NCI-H460 (cell line): ENCODE measurements around the gene ROMO1. TPM values are rescaled to one million over a fixed set of nuclear protein-coding genes. Genes with fewer than 3 reads are reported as not detected.
"Not testable (repeated sequence)": the region's sequence is repeated elsewhere in the genome, so short reads cannot be mapped to it uniquely, and the experiment has no call there.

ENCODE experiments used
- DNase-seq: peaks from one replicate; pipeline ENCODE4 v3.0.0-alpha.2; 2016; ENCODE audit warnings: low read depth; ENCODE audit errors: extremely low read depth
- total RNA-seq: library from RNA; depleted of rRNA; stranded (reverse); fragments of >200 nt; shearing (Covaris generic); gene quantifications from 2 replicates; pipeline ENCODE4 v1.2.3, GENCODE V29; 2014; rRNA removed

The ROMO1 gene
- total RNA-seq, 1 experiment from 2014 or later, result 251 TPM

DNA sequence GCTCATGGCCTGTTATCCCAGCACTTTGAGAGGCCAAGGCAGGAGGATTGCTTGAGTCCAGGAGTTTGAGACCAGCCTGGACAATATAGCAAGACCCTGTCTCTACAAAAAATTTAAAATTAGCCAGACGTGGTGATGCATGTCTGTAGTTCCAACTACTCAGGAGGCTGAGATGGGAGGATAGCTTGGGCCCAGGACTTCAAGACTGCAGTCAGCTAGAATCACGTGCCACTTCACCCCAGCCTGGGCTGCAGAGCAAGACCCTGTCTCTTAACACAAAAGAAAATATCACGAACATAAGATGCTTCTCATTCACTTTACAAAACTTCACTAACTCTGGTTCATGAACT lies 45.3 kb downstream of the ROMO1 start:
- not testable (repeated sequence) for DNase-seq

Other genes with a start within 250 kb of the ROMO1 start
- 20.0 and 21.8 TPM in 2 replicates for gene CEP250, start 243.8 kb upstream of the ROMO1 start, total RNA-seq
- gene C20orf173, start 169.8 kb upstream of the ROMO1 start, total RNA-seq, result not detected in 2 replicates
- 161 and 177 TPM in 2 replicates for gene ERGIC3, start 157.3 kb upstream of the ROMO1 start, total RNA-seq
- gene SPAG4, start 83.6 kb upstream of the ROMO1 start, total RNA-seq, result 21.2 and 30.7 TPM in 2 replicates
- 92.2 and 109 TPM in 2 replicates for gene CPNE1, start 34.5 kb upstream of the ROMO1 start, total RNA-seq
- gene RBM12, start 34.5 kb upstream of the ROMO1 start, total RNA-seq, result 57.2 and 64.0 TPM in 2 replicates
- 92.8 and 101 TPM in 2 replicates for gene NFS1, start 53 bp upstream of the ROMO1 start, total RNA-seq
- gene RBM39, start 42.9 kb downstream of the ROMO1 start, total RNA-seq, result 380 and 494 TPM in 2 replicates
- gene PHF20, start 72.6 kb downstream of the ROMO1 start, total RNA-seq, result 106 and 112 TPM in 2 replicates